Neural cell (in vitro differentiated cells): ENCODE measurements around the gene TADA2A.

Source experiments
- CTCF ChIP-seq: fragments of 450-650 bp; IDR thresholded peaks from 2 replicates; pipeline ENCODE4 v1.5.1; 2014; ENCODE audit warnings: antibody characterized with exemption, mild to moderate bottlenecking, moderate library complexity; ENCODE audit not compliant: poor library complexity, severe bottlenecking
- EP300 ChIP-seq: fragments of 450-650 bp; conservative IDR thresholded peaks from 2 replicates; pipeline ENCODE4 v1.6.1; 2014; ENCODE audit warnings: antibody characterized with exemption, mild to moderate bottlenecking, moderate library complexity; ENCODE audit not compliant: poor library complexity, severe bottlenecking
- POLR2AphosphoS5 ChIP-seq: IDR thresholded peaks from 2 replicates; pipeline ENCODE4 v1.6.1; 2012
- RAD21 ChIP-seq: fragments of 450-650 bp; conservative IDR thresholded peaks from 2 replicates; pipeline ENCODE4 v1.6.1; 2014; ENCODE audit warnings: antibody characterized with exemption, mild to moderate bottlenecking, moderate library complexity

GRCh38 chr17:37422971-37423625 lies 16.4 kb downstream of the TADA2A start:
- TF ChIP-seq EP300 (no peak), CTCF (no peak), RAD21 (no peak), POLR2AphosphoS5 (no peak)
